Stimulated activated CD8-positive, alpha-beta memory T cell treated with anti-CD3 and anti-CD28 coated beads, Interleukin-4, amount 100 ng/mL, for 4 hours (primary cell): Measurements from ENCODE around the gene OR7E24.
"Not testable (repeated sequence)": the region's sequence is repeated elsewhere in the genome, so short reads cannot be mapped to it uniquely, and the experiment has no call there.

Experiments
- DNase-seq, 2 donors: peaks; one replicate each; pipeline ENCODE4 v3.0.0-alpha.2; 2020; ENCODE audit warnings: low read depth in 2 of 2, low spot score in 1 of 2

OR7E24 gene

DNA sequence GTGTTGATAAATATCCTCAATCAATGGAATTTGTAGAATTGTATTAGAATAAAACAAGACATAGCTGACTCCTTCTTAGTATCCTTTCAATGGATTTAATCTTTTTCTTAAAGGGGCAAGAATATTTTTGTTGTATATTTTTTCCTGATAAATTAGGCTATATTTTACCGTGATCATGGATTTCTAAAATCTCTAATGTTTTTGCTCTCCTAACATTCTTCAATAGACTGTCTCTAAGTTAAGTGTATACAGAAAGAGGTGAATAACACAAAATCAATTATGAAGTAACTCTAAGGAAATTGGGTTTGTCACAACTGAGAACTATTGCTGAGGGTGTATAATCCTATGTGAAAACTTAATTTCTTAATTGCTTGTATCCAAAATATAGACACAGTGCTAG lies at the start of gene OR7E24:
Gene OR7E24, plus strand, starts transcription at position 301 of the 400 bp plus-strand sequence. CDS start 114 bp downstream, outside the sequence.
- no peak for DNase-seq

DNA sequence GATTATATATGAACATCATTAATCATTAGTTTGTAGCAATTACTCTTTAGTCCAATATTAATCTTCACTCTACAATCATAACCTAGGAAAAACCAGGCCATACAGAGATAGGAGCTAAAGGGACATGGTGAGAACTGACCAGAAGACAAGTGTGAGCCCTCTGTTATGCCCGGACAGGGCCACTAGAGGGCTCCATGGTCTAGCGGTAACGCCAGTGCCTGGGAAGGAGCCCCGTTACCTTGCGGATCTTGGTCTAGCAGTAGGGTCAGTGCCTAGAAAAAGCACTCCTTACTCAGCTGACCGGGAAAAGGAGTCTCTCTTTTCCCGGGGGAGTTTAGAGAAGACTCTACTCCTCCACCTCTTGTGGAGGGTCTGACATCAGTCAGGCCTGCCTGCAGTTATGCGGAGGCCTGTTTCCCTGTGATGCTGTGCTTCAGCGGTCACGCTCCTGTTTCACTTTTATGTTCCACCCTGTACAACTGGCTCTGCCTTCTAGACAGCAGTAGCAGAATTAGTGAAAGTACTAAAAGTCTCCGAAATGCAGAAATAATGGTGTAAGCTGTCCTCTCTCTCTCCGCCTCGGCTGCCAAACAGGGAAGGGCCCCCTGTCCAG lies 45.1 kb upstream of the OR7E24 start:
- peak; percentile 23 to 44 for DNase-seq

GRCh38 chr19:9219489-9219888 lies 31.2 kb upstream of the OR7E24 start, which contains the start of gene OR7D4:
Gene OR7D4, minus strand, starts transcription at chr19:9219589. Its CDS starts 4,752 bp downstream, at chr19:9214837.
- no peak for DNase-seq

GRCh38 chr19:9251236-9251635 lies 506 bp downstream of the OR7E24 start:
- no peak for DNase-seq

GRCh38 chr19:9283485-9283884 lies 32.8 kb downstream of the OR7E24 start:
- DNase-seq, result not testable (repeated sequence)

- no peak for DNase-seq
Observed at GRCh38 chr19:9289231-9289884, 38.6 kb downstream of the OR7E24 start.

GRCh38 chr19:9295411-9295849 lies 44.7 kb downstream of the OR7E24 start:
- DNase-seq, result no peak

GRCh38 chr19:9296336-9296735 lies 45.6 kb downstream of the OR7E24 start:
- DNase-seq, result no peak
